SK-N-SH (cell line): Measurements from ENCODE around the gene TIA1. TPM values are rescaled to one million over a fixed set of nuclear protein-coding genes. Genes with fewer than 3 reads are reported as not detected.

Experiments
- CTCF ChIA-PET: fragments of 300-600, 350-600 bp; formaldehyde crosslinking; extraction: SDS; loops from one replicate; lab custom pipeline; 2021; lab: Yijun Ruan, JAX
- POLR2A ChIA-PET: fragments of 350-600 bp; sonication (Branson Sonifier 250); formaldehyde crosslinking; extraction: SDS; loops from one replicate; lab custom pipeline; 2020; ENCODE audit warnings: antibody characterized with exemption, inconsistent platforms; lab: Yijun Ruan, JAX
- DNase-seq: peaks from one replicate; pipeline ENCODE4 v3.0.0; 2012
- H2AFZ ChIP-seq: fragments of 200-600 bp; sonication (generic); 2 replicates; pipeline ENCODE4 v1.8.1; 2016; ENCODE audit warnings: antibody characterized with exemption, mild to moderate bottlenecking, low read depth
- H3F3A ChIP-seq: fragments of 200-600 bp; sonication (generic); replicated peaks from 2 replicates; pipeline ENCODE3; 2016; ENCODE audit warnings: antibody characterized with exemption, mild to moderate bottlenecking; ENCODE audit not compliant: insufficient read depth
- H3K27ac ChIP-seq, 2 experiments: fragments of 200-500 bp in 1 of 2; fragments of 200-600 bp in 1 of 2; sonication (Bioruptor generic) in 1 of 2; sonication (generic), shearing (Covaris generic) in 1 of 2; 2 replicates each; pipeline versions ENCODE4 v1.5.1 to v1.6.1; 2014 to 2016; ENCODE audit warnings: low read depth in 2 of 2, inconsistent platforms in 1 of 2, low read length in 1 of 2, mild to moderate bottlenecking in 1 of 2, mixed read lengths in 1 of 2
- H3K27me3 ChIP-seq: fragments of 200-600 bp; sonication (generic), shearing (Covaris generic); 2 replicates; pipeline ENCODE4 v1.6.1; 2016; ENCODE audit warnings: mixed run types; ENCODE audit not compliant: insufficient read depth
- H3K36me3 ChIP-seq, 2 experiments: fragments of 200-500 bp in 1 of 2; fragments of 200-600 bp in 1 of 2; sonication (Bioruptor generic) in 1 of 2; sonication (generic) in 1 of 2; replicated peaks in 1 of 2; 2 replicates each; pipeline versions ENCODE3 to v1.5.1; 2014 to 2016; ENCODE audit warnings: low read length in 1 of 2, mild to moderate bottlenecking in 1 of 2; ENCODE audit not compliant: insufficient read depth in 2 of 2, control insufficient read depth in 1 of 2
- H3K4me1 ChIP-seq, 2 experiments: fragments of 200-500 bp in 1 of 2; fragments of 200-600 bp in 1 of 2; sonication (Bioruptor generic) in 1 of 2; sonication (generic), shearing (Covaris generic) in 1 of 2; 2 replicates each; pipeline versions ENCODE4 v1.5.1 to v1.6.1; 2014 to 2016; ENCODE audit warnings: low read depth in 1 of 2, low read length in 1 of 2, mixed run types in 1 of 2; ENCODE audit not compliant: insufficient read depth in 2 of 2, control insufficient read depth in 1 of 2
- H3K4me2 ChIP-seq: fragments of 200-600 bp; sonication (generic), shearing (Covaris generic); 2 replicates; pipeline ENCODE4 v1.6.1; 2017; ENCODE audit warnings: mixed run types
- H3K4me3 ChIP-seq, 2 experiments: fragments of 200-500 bp in 1 of 2; fragments of 200-600 bp in 1 of 2; sonication (Bioruptor generic) in 1 of 2; sonication (generic), shearing (Covaris generic) in 1 of 2; 2 replicates each; pipeline versions ENCODE4 v1.5.1 to v1.8.1; 2014 to 2016; ENCODE audit warnings: low read depth in 2 of 2, inconsistent platforms in 1 of 2, low read length in 1 of 2, mild to moderate bottlenecking in 1 of 2, mixed read lengths in 1 of 2, moderate library complexity in 1 of 2
- H3K79me2 ChIP-seq: fragments of 200-600 bp; sonication (generic); 2 replicates; pipeline ENCODE4 v1.8.1; 2017; ENCODE audit warnings: mild to moderate bottlenecking; ENCODE audit not compliant: insufficient read depth
- H3K9ac ChIP-seq: fragments of 200-600 bp; sonication (generic); 2 replicates; pipeline ENCODE4 v1.6.1; 2017; ENCODE audit warnings: mixed run types
- H3K9me2 ChIP-seq: fragments of 200-600 bp; sonication (generic); 2 replicates; pipeline ENCODE4 v1.6.1; 2017; ENCODE audit warnings: mixed run types
- H3K9me3 ChIP-seq: fragments of 200-600 bp; sonication (generic); 2 replicates; pipeline ENCODE4 v1.6.1; 2017; ENCODE audit warnings: mixed run types, mild to moderate bottlenecking, moderate library complexity
- H4K20me1 ChIP-seq: fragments of 200-600 bp; sonication (generic); 2 replicates; pipeline ENCODE4 v1.6.1; 2017; ENCODE audit warnings: mild to moderate bottlenecking, mixed run types; ENCODE audit not compliant: insufficient read depth
- CHD2 ChIP-seq: fragments of 150-350 bp; IDR thresholded peaks from 2 replicates; pipeline ENCODE4 v1.6.1; 2018; ENCODE audit warnings: low read length; ENCODE audit not compliant: partially characterized antibody
- CTCF ChIP-seq: fragments of 200-600 bp; sonication (generic); IDR thresholded peaks from 2 replicates; pipeline ENCODE4 v1.6.1; 2017; ENCODE audit warnings: antibody characterized with exemption, mild to moderate bottlenecking, moderate library complexity
- EP300 ChIP-seq, 2 experiments: IDR thresholded peaks; 2 replicates each; pipeline versions ENCODE4 v1.4.0 to v1.6.1; 2012; ENCODE audit warnings: borderline replicate concordance in 1 of 2, low read depth in 1 of 2, low read length in 1 of 2
- FOSL2 ChIP-seq: IDR thresholded peaks from 2 replicates; pipeline ENCODE4 v1.4.0; 2012; ENCODE audit warnings: low read depth, mild to moderate bottlenecking, moderate library complexity, borderline replicate concordance
- FOXJ3 ChIP-seq: sonication (generic); formaldehyde crosslinking; IDR thresholded peaks from 2 replicates; pipeline ENCODE4 v1.5.1; 2020; ENCODE audit warnings: mild to moderate bottlenecking, missing genetic modification reagents
- GABPA ChIP-seq: IDR thresholded peaks from 2 replicates; pipeline ENCODE4 v1.4.0; 2012; ENCODE audit warnings: low read depth, mild to moderate bottlenecking
- IRF3 ChIP-seq: fragments of 150-350 bp; IDR thresholded peaks from 2 replicates; pipeline ENCODE4 v1.6.1; 2016; ENCODE audit warnings: mild to moderate bottlenecking, low read depth, low read length
- JUND ChIP-seq: IDR thresholded peaks from 2 replicates; pipeline ENCODE4 v1.4.0; 2012
- MAX ChIP-seq: IDR thresholded peaks from 2 replicates; pipeline ENCODE4 v1.4.0; 2012; ENCODE audit warnings: low read depth
- NRF1 ChIP-seq: IDR thresholded peaks from 2 replicates; pipeline ENCODE4 v1.6.1; 2012; ENCODE audit warnings: low read depth, mild to moderate bottlenecking, low read length
- PBX3 ChIP-seq: IDR thresholded peaks from 2 replicates; pipeline ENCODE4; 2012
- RCOR1 ChIP-seq: fragments of 150-350 bp; IDR thresholded peaks from 2 replicates; pipeline ENCODE4 v1.6.1; 2017; ENCODE audit warnings: antibody characterized with exemption, low read length
- REST ChIP-seq: IDR thresholded peaks from 2 replicates; pipeline ENCODE4 v1.6.1; 2012; ENCODE audit warnings: mild to moderate bottlenecking, low read depth, low read length, moderate library complexity
- SIN3A ChIP-seq: IDR thresholded peaks from 2 replicates; pipeline ENCODE4 v1.6.1; 2012; ENCODE audit warnings: low read depth, mild to moderate bottlenecking, low read length, moderate library complexity, borderline replicate concordance
- TCF12 ChIP-seq: IDR thresholded peaks from 2 replicates; pipeline ENCODE4 v1.4.0; 2012
- TEAD4 ChIP-seq: IDR thresholded peaks from 2 replicates; pipeline ENCODE4 v1.4.0; 2012; ENCODE audit warnings: mild to moderate bottlenecking, borderline replicate concordance; ENCODE audit not compliant: insufficient read depth
- USF2 ChIP-seq: fragments of 150-350 bp; IDR thresholded peaks from 2 replicates; pipeline ENCODE4 v1.6.1; 2017; ENCODE audit warnings: antibody characterized with exemption, low read length, low read depth, borderline replicate concordance
- ZBTB33 ChIP-seq: IDR thresholded peaks from 2 replicates; pipeline ENCODE4 v1.4.0; 2012; ENCODE audit warnings: low read depth, borderline replicate concordance
- WGBS: methylation state at CpG from one replicate; pipeline ENCODE4 v1.1.6; 2017; ENCODE audit warnings: low lambda C conversion rate; 5-methylcytosine and 5-hydroxymethylcytosine counted together
- polyA plus RNA-seq, 3 experiments: library from polyadenylated mRNA; depleted of rRNA; stranded (reverse); fragments of >200 nt; gene quantifications; 2 replicates each; pipeline ENCODE4 v1.2.3, GENCODE V29; 2012

The TIA1 gene
- polyA plus RNA-seq, 1 of the 3 experiments (the other 2 are of a cell fraction): 77.7 TPM

- no peak for TF ChIP-seq TEAD4
- no peak for TF ChIP-seq FOSL2
- TF ChIP-seq GABPA: no peak
- no peak for TF ChIP-seq RCOR1
- no peak for TF ChIP-seq JUND
Observed at GRCh38 chr2:70243806-70244584, 4.4 kb downstream of the TIA1 start (continued).

- no peak for DNase-seq
- H4K20me1 ChIP-seq: peaks cover 91% of the 10 kb centered on the region
- WGBS: 100% methylated on average over 4 of the region's 4 CpGs
- peaks cover 0 to 32% of the 10 kb centered on the region in 2 experiments for H3K36me3 ChIP-seq
- ChIA-PET POLR2A (no interaction called here), CTCF (no interaction called here)
- H3K4me1 ChIP-seq: peaks cover 5 to 18% of the 10 kb centered on the region in 2 experiments; a peak in 3 of 4 replicates
- H3K4me2 ChIP-seq: no peak overlapping the region
- H3K9ac ChIP-seq: no peak overlapping the region
- H3K27ac ChIP-seq: no peak overlapping the region
- H3K27me3 ChIP-seq: no peaks in the 10 kb centered on the region
- H3K9me2 ChIP-seq: no peaks in the 10 kb centered on the region
- H2AFZ ChIP-seq: no peak overlapping the region
- H3K4me3 ChIP-seq: no peak overlapping the region
- H3K79me2 ChIP-seq: peaks cover 100% of the 10 kb centered on the region
- no peaks in the 10 kb centered on the region for H3K9me3 ChIP-seq
- H3F3A ChIP-seq: peaks cover 13% of the 10 kb centered on the region
- TF ChIP-seq FOSL2 (no peak), PBX3 (no peak), RCOR1 (no peak), IRF3 (no peak), ZBTB33 (no peak), TCF12 (no peak), NRF1 (no peak), MAX (no peak), CHD2 (no peak), SIN3A (no peak), FOXJ3 (no peak), CTCF (no peak), GABPA (no peak), USF2 (no peak), TEAD4 (no peak), REST (no peak), EP300 (IDR thresholded peaks at IDR 0.05; ENCODE audit: borderline replicate concordance in 1 of 2, low read depth in 1 of 2, low read length in 1 of 2) (no peak)
Observed at GRCh38 chr2:70242552-70242951, 5.9 kb downstream of the TIA1 start.
